Measurements from ENCODE around the gene DHRS3. TPM values are rescaled to one million over a fixed set of nuclear protein-coding genes. Genes with fewer than 3 reads are reported as not detected.

The DHRS3 gene
- total and polyA plus RNA-seq, 2 of the 13 experiments (the other 11 are each of a cell fraction or from before 2014, with no cell fraction given) = 48.5 to 90.5 TPM

DNA sequence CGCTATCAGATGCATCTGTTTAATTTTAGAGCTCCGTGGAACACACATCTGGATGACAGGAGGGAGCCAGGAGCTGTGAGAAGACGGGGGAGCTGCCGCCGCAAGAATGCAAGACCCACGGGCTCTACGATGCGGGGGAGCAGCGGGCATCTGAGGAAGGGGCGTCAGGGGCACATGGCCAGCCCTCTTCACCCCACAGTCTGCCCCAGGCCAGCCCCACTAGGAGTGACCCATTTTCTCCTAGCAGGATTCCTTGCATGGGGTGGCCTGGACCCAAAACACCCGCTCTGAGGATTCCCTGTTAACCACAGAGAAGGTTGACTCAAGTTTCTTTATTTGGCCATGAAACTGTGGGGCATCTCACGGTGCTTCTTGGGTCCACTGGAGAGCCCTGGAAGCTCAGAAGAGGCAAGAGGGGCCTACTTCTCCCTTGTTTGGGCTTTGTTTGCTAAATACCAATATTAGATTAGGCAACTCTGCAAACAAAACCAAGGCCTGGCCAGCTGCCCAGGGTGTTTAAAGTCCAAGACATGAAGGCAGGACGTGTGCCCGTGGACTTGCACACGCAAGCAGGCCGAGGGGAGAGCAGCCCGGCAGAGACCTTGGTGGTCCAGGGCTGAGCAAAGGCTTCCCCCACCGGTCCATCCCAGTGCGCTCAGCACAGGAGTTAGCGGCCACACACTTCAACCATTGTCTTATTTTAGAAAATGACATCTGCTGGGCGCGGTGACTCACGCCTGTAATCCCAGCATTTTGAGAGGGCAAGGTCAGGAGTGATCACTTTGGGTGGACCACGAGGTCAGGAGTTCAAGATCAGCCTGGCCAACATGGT is 89.8 kb downstream of the DHRS3 start (continued):
- TF ChIP-seq, protein P1, sequence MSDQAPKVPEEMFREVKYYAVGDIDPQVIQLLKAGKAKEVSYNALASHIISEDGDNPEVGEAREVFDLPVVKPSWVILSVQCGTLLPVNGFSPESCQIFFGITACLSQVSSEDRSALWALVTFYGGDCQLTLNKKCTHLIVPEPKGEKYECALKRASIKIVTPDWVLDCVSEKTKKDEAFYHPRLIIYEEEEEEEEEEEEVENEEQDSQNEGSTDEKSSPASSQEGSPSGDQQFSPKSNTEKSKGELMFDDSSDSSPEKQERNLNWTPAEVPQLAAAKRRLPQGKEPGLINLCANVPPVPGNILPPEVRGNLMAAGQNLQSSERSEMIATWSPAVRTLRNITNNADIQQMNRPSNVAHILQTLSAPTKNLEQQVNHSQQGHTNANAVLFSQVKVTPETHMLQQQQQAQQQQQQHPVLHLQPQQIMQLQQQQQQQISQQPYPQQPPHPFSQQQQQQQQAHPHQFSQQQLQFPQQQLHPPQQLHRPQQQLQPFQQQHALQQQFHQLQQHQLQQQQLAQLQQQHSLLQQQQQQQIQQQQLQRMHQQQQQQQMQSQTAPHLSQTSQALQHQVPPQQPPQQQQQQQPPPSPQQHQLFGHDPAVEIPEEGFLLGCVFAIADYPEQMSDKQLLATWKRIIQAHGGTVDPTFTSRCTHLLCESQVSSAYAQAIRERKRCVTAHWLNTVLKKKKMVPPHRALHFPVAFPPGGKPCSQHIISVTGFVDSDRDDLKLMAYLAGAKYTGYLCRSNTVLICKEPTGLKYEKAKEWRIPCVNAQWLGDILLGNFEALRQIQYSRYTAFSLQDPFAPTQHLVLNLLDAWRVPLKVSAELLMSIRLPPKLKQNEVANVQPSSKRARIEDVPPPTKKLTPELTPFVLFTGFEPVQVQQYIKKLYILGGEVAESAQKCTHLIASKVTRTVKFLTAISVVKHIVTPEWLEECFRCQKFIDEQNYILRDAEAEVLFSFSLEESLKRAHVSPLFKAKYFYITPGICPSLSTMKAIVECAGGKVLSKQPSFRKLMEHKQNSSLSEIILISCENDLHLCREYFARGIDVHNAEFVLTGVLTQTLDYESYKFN (CRISPR knock-in tag; conservative IDR thresholded peaks at IDR 0.05) = peak; percentile 97
- peak; percentile 76; the same call in 1 of the 2 replicates for TF ChIP-seq ZNF605 (CRISPR knock-in tag; IDR thresholded peaks at IDR 0.05)
- TF ChIP-seq, protein P2, sequence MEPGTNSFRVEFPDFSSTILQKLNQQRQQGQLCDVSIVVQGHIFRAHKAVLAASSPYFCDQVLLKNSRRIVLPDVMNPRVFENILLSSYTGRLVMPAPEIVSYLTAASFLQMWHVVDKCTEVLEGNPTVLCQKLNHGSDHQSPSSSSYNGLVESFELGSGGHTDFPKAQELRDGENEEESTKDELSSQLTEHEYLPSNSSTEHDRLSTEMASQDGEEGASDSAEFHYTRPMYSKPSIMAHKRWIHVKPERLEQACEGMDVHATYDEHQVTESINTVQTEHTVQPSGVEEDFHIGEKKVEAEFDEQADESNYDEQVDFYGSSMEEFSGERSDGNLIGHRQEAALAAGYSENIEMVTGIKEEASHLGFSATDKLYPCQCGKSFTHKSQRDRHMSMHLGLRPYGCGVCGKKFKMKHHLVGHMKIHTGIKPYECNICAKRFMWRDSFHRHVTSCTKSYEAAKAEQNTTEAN (CRISPR knock-in tag; conservative IDR thresholded peaks at IDR 0.05) = peak; percentile 99
- peak; percentile 96 for TF ChIP-seq RCOR2 (CRISPR knock-in tag; IDR thresholded peaks at IDR 0.05)
- peak; percentile 98 for TF ChIP-seq PITX1 (CRISPR knock-in tag; IDR thresholded peaks at IDR 0.05)
- TF ChIP-seq ZNF253 (CRISPR knock-in tag; IDR thresholded peaks at IDR 0.05; ENCODE audit: borderline replicate concordance) = peak; percentile 89
- peak; percentile 90 for TF ChIP-seq PPARG (CRISPR knock-in tag; conservative IDR thresholded peaks at IDR 0.05)
- TF ChIP-seq, protein P3, sequence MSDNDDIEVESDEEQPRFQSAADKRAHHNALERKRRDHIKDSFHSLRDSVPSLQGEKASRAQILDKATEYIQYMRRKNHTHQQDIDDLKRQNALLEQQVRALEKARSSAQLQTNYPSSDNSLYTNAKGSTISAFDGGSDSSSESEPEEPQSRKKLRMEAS (IDR thresholded peaks at IDR 0.05) = peak; percentile 73; the same call in 1 of the 2 replicates
- peak; percentile 55; the same call in 1 of the 2 replicates for TF ChIP-seq ZNF160 (CRISPR knock-in tag; IDR thresholded peaks at IDR 0.05)
- TF ChIP-seq ZNF549 (CRISPR knock-in tag; IDR thresholded peaks at IDR 0.05) = peak; percentile 13; the same call in 1 of the 2 replicates
- TF ChIP-seq ZMYM2 (CRISPR knock-in tag; IDR thresholded peaks at IDR 0.05) = peak; percentile 87
- TF ChIP-seq, protein P4, sequence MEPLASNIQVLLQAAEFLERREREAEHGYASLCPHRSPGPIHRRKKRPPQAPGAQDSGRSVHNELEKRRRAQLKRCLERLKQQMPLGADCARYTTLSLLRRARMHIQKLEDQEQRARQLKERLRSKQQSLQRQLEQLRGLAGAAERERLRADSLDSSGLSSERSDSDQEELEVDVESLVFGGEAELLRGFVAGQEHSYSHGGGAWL (CRISPR knock-in tag; IDR thresholded peaks at IDR 0.05) = no peak
- TF ChIP-seq, protein P5, sequence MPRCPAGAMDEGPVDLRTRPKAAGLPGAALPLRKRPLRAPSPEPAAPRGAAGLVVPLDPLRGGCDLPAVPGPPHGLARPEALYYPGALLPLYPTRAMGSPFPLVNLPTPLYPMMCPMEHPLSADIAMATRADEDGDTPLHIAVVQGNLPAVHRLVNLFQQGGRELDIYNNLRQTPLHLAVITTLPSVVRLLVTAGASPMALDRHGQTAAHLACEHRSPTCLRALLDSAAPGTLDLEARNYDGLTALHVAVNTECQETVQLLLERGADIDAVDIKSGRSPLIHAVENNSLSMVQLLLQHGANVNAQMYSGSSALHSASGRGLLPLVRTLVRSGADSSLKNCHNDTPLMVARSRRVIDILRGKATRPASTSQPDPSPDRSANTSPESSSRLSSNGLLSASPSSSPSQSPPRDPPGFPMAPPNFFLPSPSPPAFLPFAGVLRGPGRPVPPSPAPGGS (CRISPR knock-in tag; IDR thresholded peaks at IDR 0.05) = peak; percentile 71; the same call in 1 of the 2 replicates
- 0 out of 2 replicates have a peak, but pooled peaks have one; percentile 29 for TF ChIP-seq TBP (CRISPR knock-in tag; IDR thresholded peaks at IDR 0.05)
- peak; percentile 32; the same call in 1 of the 2 replicates for TF ChIP-seq TOPORS (CRISPR knock-in tag; IDR thresholded peaks at IDR 0.05)
- TF ChIP-seq, protein P6, sequence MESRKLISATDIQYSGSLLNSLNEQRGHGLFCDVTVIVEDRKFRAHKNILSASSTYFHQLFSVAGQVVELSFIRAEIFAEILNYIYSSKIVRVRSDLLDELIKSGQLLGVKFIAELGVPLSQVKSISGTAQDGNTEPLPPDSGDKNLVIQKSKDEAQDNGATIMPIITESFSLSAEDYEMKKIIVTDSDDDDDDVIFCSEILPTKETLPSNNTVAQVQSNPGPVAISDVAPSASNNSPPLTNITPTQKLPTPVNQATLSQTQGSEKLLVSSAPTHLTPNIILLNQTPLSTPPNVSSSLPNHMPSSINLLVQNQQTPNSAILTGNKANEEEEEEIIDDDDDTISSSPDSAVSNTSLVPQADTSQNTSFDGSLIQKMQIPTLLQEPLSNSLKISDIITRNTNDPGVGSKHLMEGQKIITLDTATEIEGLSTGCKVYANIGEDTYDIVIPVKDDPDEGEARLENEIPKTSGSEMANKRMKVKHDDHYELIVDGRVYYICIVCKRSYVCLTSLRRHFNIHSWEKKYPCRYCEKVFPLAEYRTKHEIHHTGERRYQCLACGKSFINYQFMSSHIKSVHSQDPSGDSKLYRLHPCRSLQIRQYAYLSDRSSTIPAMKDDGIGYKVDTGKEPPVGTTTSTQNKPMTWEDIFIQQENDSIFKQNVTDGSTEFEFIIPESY (CRISPR knock-in tag; IDR thresholded peaks at IDR 0.05) = peak; percentile 73
- peak; percentile 95 for TF ChIP-seq CREM (IDR thresholded peaks at IDR 0.05)
- no peak for TF ChIP-seq CREM (CRISPR knock-in tag; IDR thresholded peaks at IDR 0.05)
- no peak for TF ChIP-seq MZF1 (CRISPR knock-in tag; IDR thresholded peaks at IDR 0.05; ENCODE audit: borderline replicate concordance)
